SK-N-SH (cell line): ENCODE data around the gene TSSK6. TPM values are rescaled to one million over a fixed set of nuclear protein-coding genes. Genes with fewer than 3 reads are reported as not detected.

ENCODE experiments used
- CTCF ChIA-PET: fragments of 300-600, 350-600 bp; formaldehyde crosslinking; extraction: SDS; loops from one replicate; lab custom pipeline; 2021; lab: Yijun Ruan, JAX
- POLR2A ChIA-PET: fragments of 350-600 bp; sonication (Branson Sonifier 250); formaldehyde crosslinking; extraction: SDS; loops from one replicate; lab custom pipeline; 2020; ENCODE audit warnings: antibody characterized with exemption, inconsistent platforms; lab: Yijun Ruan, JAX
- DNase-seq: peaks from one replicate; pipeline ENCODE4 v3.0.0; 2012
- H2AFZ ChIP-seq: fragments of 200-600 bp; sonication (generic); 2 replicates; pipeline ENCODE4 v1.8.1; 2016; ENCODE audit warnings: antibody characterized with exemption, mild to moderate bottlenecking, low read depth
- H3F3A ChIP-seq: fragments of 200-600 bp; sonication (generic); replicated peaks from 2 replicates; pipeline ENCODE3; 2016; ENCODE audit warnings: antibody characterized with exemption, mild to moderate bottlenecking; ENCODE audit not compliant: insufficient read depth
- H3K27ac ChIP-seq, 2 experiments: fragments of 200-500 bp in 1 of 2; fragments of 200-600 bp in 1 of 2; sonication (Bioruptor generic) in 1 of 2; sonication (generic), shearing (Covaris generic) in 1 of 2; 2 replicates each; pipeline versions ENCODE4 v1.5.1 to v1.6.1; 2014 to 2016; ENCODE audit warnings: low read depth in 2 of 2, inconsistent platforms in 1 of 2, low read length in 1 of 2, mild to moderate bottlenecking in 1 of 2, mixed read lengths in 1 of 2
- H3K27me3 ChIP-seq: fragments of 200-600 bp; sonication (generic), shearing (Covaris generic); 2 replicates; pipeline ENCODE4 v1.6.1; 2016; ENCODE audit warnings: mixed run types; ENCODE audit not compliant: insufficient read depth
- H3K36me3 ChIP-seq, 2 experiments: fragments of 200-500 bp in 1 of 2; fragments of 200-600 bp in 1 of 2; sonication (Bioruptor generic) in 1 of 2; sonication (generic) in 1 of 2; replicated peaks in 1 of 2; 2 replicates each; pipeline versions ENCODE3 to v1.5.1; 2014 to 2016; ENCODE audit warnings: low read length in 1 of 2, mild to moderate bottlenecking in 1 of 2; ENCODE audit not compliant: insufficient read depth in 2 of 2, control insufficient read depth in 1 of 2
- H3K4me1 ChIP-seq, 2 experiments: fragments of 200-500 bp in 1 of 2; fragments of 200-600 bp in 1 of 2; sonication (Bioruptor generic) in 1 of 2; sonication (generic), shearing (Covaris generic) in 1 of 2; 2 replicates each; pipeline versions ENCODE4 v1.5.1 to v1.6.1; 2014 to 2016; ENCODE audit warnings: low read depth in 1 of 2, low read length in 1 of 2, mixed run types in 1 of 2; ENCODE audit not compliant: insufficient read depth in 2 of 2, control insufficient read depth in 1 of 2
- H3K4me2 ChIP-seq: fragments of 200-600 bp; sonication (generic), shearing (Covaris generic); 2 replicates; pipeline ENCODE4 v1.6.1; 2017; ENCODE audit warnings: mixed run types
- H3K4me3 ChIP-seq, 2 experiments: fragments of 200-500 bp in 1 of 2; fragments of 200-600 bp in 1 of 2; sonication (Bioruptor generic) in 1 of 2; sonication (generic), shearing (Covaris generic) in 1 of 2; 2 replicates each; pipeline versions ENCODE4 v1.5.1 to v1.8.1; 2014 to 2016; ENCODE audit warnings: low read depth in 2 of 2, inconsistent platforms in 1 of 2, low read length in 1 of 2, mild to moderate bottlenecking in 1 of 2, mixed read lengths in 1 of 2, moderate library complexity in 1 of 2
- H3K79me2 ChIP-seq: fragments of 200-600 bp; sonication (generic); 2 replicates; pipeline ENCODE4 v1.8.1; 2017; ENCODE audit warnings: mild to moderate bottlenecking; ENCODE audit not compliant: insufficient read depth
- H3K9ac ChIP-seq: fragments of 200-600 bp; sonication (generic); 2 replicates; pipeline ENCODE4 v1.6.1; 2017; ENCODE audit warnings: mixed run types
- H3K9me2 ChIP-seq: fragments of 200-600 bp; sonication (generic); 2 replicates; pipeline ENCODE4 v1.6.1; 2017; ENCODE audit warnings: mixed run types
- H3K9me3 ChIP-seq: fragments of 200-600 bp; sonication (generic); 2 replicates; pipeline ENCODE4 v1.6.1; 2017; ENCODE audit warnings: mixed run types, mild to moderate bottlenecking, moderate library complexity
- H4K20me1 ChIP-seq: fragments of 200-600 bp; sonication (generic); 2 replicates; pipeline ENCODE4 v1.6.1; 2017; ENCODE audit warnings: mild to moderate bottlenecking, mixed run types; ENCODE audit not compliant: insufficient read depth
- FOXM1 ChIP-seq: IDR thresholded peaks from 2 replicates; pipeline ENCODE4 v1.4.0; 2012; ENCODE audit warnings: low read depth, mild to moderate bottlenecking
- GABPA ChIP-seq: IDR thresholded peaks from 2 replicates; pipeline ENCODE4 v1.4.0; 2012; ENCODE audit warnings: low read depth, mild to moderate bottlenecking
- GATA2 ChIP-seq: sonication (generic); formaldehyde crosslinking; IDR thresholded peaks from 2 replicates; pipeline ENCODE4 v1.5.0; 2020; ENCODE audit warnings: mild to moderate bottlenecking, missing genetic modification reagents
- MXI1 ChIP-seq: IDR thresholded peaks from 2 replicates; pipeline ENCODE4 v1.6.1; 2012; ENCODE audit warnings: mild to moderate bottlenecking, low read depth, low read length, improper control_type of control experiment
- NRF1 ChIP-seq: IDR thresholded peaks from 2 replicates; pipeline ENCODE4 v1.6.1; 2012; ENCODE audit warnings: low read depth, mild to moderate bottlenecking, low read length
- RAD21 ChIP-seq: IDR thresholded peaks from 2 replicates; pipeline ENCODE4 v1.6.1; 2012; ENCODE audit warnings: mild to moderate bottlenecking, low read length
- RCOR1 ChIP-seq: fragments of 150-350 bp; IDR thresholded peaks from 2 replicates; pipeline ENCODE4 v1.6.1; 2017; ENCODE audit warnings: antibody characterized with exemption, low read length
- REST ChIP-seq: IDR thresholded peaks from 2 replicates; pipeline ENCODE4 v1.6.1; 2012; ENCODE audit warnings: mild to moderate bottlenecking, low read depth, low read length, moderate library complexity
- SMC3 ChIP-seq: IDR thresholded peaks from 2 replicates; pipeline ENCODE4 v1.6.1; 2012; ENCODE audit warnings: low read depth, low read length, improper control_type of control experiment
- ZBTB33 ChIP-seq: IDR thresholded peaks from 2 replicates; pipeline ENCODE4 v1.4.0; 2012; ENCODE audit warnings: low read depth, borderline replicate concordance
- WGBS: methylation state at CpG from one replicate; pipeline ENCODE4 v1.1.6; 2017; ENCODE audit warnings: low lambda C conversion rate; 5-methylcytosine and 5-hydroxymethylcytosine counted together
- polyA plus RNA-seq, 3 experiments: library from polyadenylated mRNA; depleted of rRNA; stranded (reverse); fragments of >200 nt; gene quantifications; 2 replicates each; pipeline ENCODE4 v1.2.3, GENCODE V29; 2012

TSSK6 gene
- polyA plus RNA-seq, 1 of the 3 experiments (the other 2 are of a cell fraction), result 3.1 TPM

- no peaks in the 10 kb centered on the region for H4K20me1 ChIP-seq
- POLR2A ChIA-PET, result interaction anchor here (1.3 kb wide), 1 partner anchor 11 kb away, joined by 5 read pairs; no protein-coding TSS in a partner anchor
- TF ChIP-seq REST (no peak), FOXM1 (no peak), NRF1 (no peak), SMC3 (no peak), GABPA (no peak)
- TF ChIP-seq, all 33 proteins: peak for 0
- Histone ChIP-seq H3F3A (no peaks in the 10 kb centered on the region), H3K79me2 (no peaks in the 10 kb centered on the region), H3K9ac (no peak overlapping the region), H3K9me2 (no peaks in the 10 kb centered on the region), H3K4me3 (peak overlapping the region in 1 of 2 experiments; percentile 34; a peak in 1 of 4 replicates), H3K4me1 (peaks cover 0 to 23% of the 10 kb centered on the region in 2 experiments; a peak in 1 of 4 replicates), H2AFZ (no peak overlapping the region), H3K27me3 (no peaks in the 10 kb centered on the region), H3K4me2 (no peak overlapping the region), H3K27ac (no peak overlapping the region), H3K9me3 (no peaks in the 10 kb centered on the region), H3K36me3 (no peaks in the 10 kb centered on the region)
- peak; percentile 93 for DNase-seq
- CTCF ChIA-PET, result interaction anchor here (0.6 to 15.3 kb wide), 4 partner anchors 8 to 163 kb away, joined by 3 to 258 read pairs (median 7); partner anchors contain the start of gene GMIP
- WGBS, result 52% methylated on average over 44 of the region's 74 CpGs
These were observed 24.8 kb upstream of the TSSK6 start for GRCh38 chr19:19540064-19540714.

GRCh38 chr19:19539698-19540063 lies 24.3 kb upstream of the TSSK6 start:
- ChIA-PET CTCF (interaction anchor here (0.5 to 15.3 kb wide), 4 partner anchors 14 to 433 kb away, joined by 3 to 258 read pairs (median 4); partner anchors contain the start of gene GMIP), POLR2A (no interaction called here)
- Histone ChIP-seq H3K27me3 (no peaks in the 10 kb centered on the region), H3K79me2 (no peaks in the 10 kb centered on the region), H3K9me3 (no peaks in the 10 kb centered on the region), H3K36me3 (no peaks in the 10 kb centered on the region), H3K27ac (no peak overlapping the region), H3K4me2 (no peak overlapping the region), H3F3A (no peaks in the 10 kb centered on the region), H3K4me3 (no peak overlapping the region), H3K9me2 (no peaks in the 10 kb centered on the region), H2AFZ (no peak overlapping the region), H3K9ac (no peak overlapping the region), H4K20me1 (no peaks in the 10 kb centered on the region), H3K4me1 (peaks cover 0 to 23% of the 10 kb centered on the region in 2 experiments; a peak in 1 of 4 replicates)
- 86% methylated on average over 12 of the region's 19 CpGs for WGBS
- DNase-seq, result no peak
- TF ChIP-seq ZBTB33, result no peak
- TF ChIP-seq RCOR1, result no peak
- no peak for TF ChIP-seq GATA2 (CRISPR knock-in tag)
- no peak for TF ChIP-seq RAD21
- no peak for TF ChIP-seq REST
- TF ChIP-seq MXI1, result no peak
